ENCODE results near the gene OR7C2. TPM values are rescaled to one million over a fixed set of nuclear protein-coding genes. Genes with fewer than 3 reads are reported as not detected.

Gene OR7C2
- total RNA-seq, 6 experiments from 2014 or later, result not detected

GRCh38 chr19:14971474-14971873 lies 30.2 kb downstream of the OR7C2 start:
- DNase-seq (no peak), ATAC-seq (no peak)
- no peak for TF ChIP-seq CTCF (IDR thresholded peaks at IDR 0.05)
- TF ChIP-seq POLR2A (IDR thresholded peaks at IDR 0.05), result no peak
- H3K27me3 ChIP-seq, result no peaks in the 10 kb centered on the region
- H3K36me3 ChIP-seq, result no peaks in the 10 kb centered on the region
- intact Hi-C loops (cut with DNase I), result no loop called here
- no peaks in the 10 kb centered on the region for H3K9me3 ChIP-seq
- WGBS (ENCODE audit: insufficient coverage, low coverage, low lambda C conversion rate, missing lambda C conversion rate), result 58% methylated on average over 6 of the region's 7 CpGs
- H3K27ac ChIP-seq, result no peak overlapping the region
- H3K4me1 ChIP-seq, result no peaks in the 10 kb centered on the region
- H3K4me3 ChIP-seq, result no peak overlapping the region

DNA sequence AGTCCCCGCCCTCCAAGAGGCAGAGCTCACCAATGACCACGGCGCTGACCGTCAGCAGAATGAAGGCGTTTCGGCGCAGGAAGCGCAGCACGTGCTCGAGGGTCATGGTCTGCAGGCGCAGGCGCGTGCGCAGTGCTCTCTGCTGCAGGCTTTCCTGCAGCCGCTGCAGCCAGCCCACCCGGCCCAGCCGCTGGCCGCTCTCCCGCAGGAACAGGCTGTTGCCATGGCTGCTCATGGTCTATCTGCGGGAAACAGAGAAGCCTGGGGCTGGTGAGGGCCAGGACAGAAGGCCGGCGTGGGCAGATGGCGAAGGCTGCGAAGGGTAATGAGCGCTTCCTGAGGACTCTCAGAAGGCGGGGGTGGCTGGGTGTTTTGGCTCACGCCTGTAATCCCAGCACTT lies 31.4 kb downstream of the OR7C2 start:
- no peaks in the 10 kb centered on the region for H3K36me3 ChIP-seq
- ATAC-seq (no peak), DNase-seq (no peak)
- H3K4me1 ChIP-seq, result no peaks in the 10 kb centered on the region
- intact Hi-C loops (cut with DNase I), result no loop called here
- H3K4me3 ChIP-seq, result no peak overlapping the region
- no peaks in the 10 kb centered on the region for H3K27me3 ChIP-seq
- H3K9me3 ChIP-seq, result no peaks in the 10 kb centered on the region
- TF ChIP-seq CTCF (IDR thresholded peaks at IDR 0.05), result no peak
- TF ChIP-seq POLR2A (IDR thresholded peaks at IDR 0.05), result no peak
- no peak overlapping the region for H3K27ac ChIP-seq
- WGBS (ENCODE audit: insufficient coverage, low coverage, low lambda C conversion rate, missing lambda C conversion rate), result 45% methylated on average over 4 of the region's 27 CpGs

DNA sequence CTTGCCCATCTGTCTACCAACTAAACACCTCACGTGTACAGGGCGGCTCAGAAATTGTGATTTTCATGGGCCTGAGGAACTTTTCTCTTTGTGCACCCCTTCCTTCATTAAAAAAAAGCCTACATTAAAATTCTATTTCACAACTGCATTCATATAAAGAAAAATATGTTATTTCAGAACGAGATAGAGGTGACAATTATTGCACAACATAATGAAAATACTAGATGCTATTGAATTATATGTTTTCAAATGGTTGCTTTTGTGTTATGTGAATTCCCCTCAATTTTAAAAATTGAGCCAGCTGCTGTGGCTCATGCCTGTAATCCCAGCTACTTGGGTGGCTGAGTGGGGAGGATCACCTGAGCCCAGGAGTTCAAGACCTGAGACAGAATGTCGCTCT lies 33.2 kb downstream of the OR7C2 start:
- no peak for ATAC-seq
- TF ChIP-seq POLR2A (IDR thresholded peaks at IDR 0.05), result no peak
- no peak for TF ChIP-seq CTCF (IDR thresholded peaks at IDR 0.05)
- H3K4me1 ChIP-seq, result no peaks in the 10 kb centered on the region

GRCh38 chr19:14977128-14977527 lies 35.8 kb downstream of the OR7C2 start:
- Histone ChIP-seq H3K4me1 (no peaks in the 10 kb centered on the region), H3K27ac (no peak overlapping the region), H3K4me3 (no peak overlapping the region), H3K36me3 (no peaks in the 10 kb centered on the region), H3K9me3 (no peaks in the 10 kb centered on the region), H3K27me3 (no peaks in the 10 kb centered on the region)
- 43% methylated on average over 5 of the region's 5 CpGs for WGBS (ENCODE audit: insufficient coverage, low coverage, low lambda C conversion rate, missing lambda C conversion rate)
- DNase-seq, result no peak
- TF ChIP-seq CTCF (IDR thresholded peaks at IDR 0.05) (no peak), POLR2A (IDR thresholded peaks at IDR 0.05) (no peak)
- intact Hi-C loops (cut with DNase I), result no loop called here
- ATAC-seq, result no peak

More for the DNA sequence above, 33.2 kb downstream of the OR7C2 start:
- intact Hi-C loops (cut with DNase I), result no loop called here
- no peak overlapping the region for H3K27ac ChIP-seq
- H3K36me3 ChIP-seq, result no peaks in the 10 kb centered on the region
- no peak for DNase-seq
- 54% methylated on average over 4 of the region's 4 CpGs for WGBS (ENCODE audit: insufficient coverage, low coverage, low lambda C conversion rate, missing lambda C conversion rate)
- no peak overlapping the region for H3K4me3 ChIP-seq
- H3K27me3 ChIP-seq, result no peaks in the 10 kb centered on the region
- H3K9me3 ChIP-seq, result no peaks in the 10 kb centered on the region

GRCh38 chr19:14978161-14978776 lies 37.0 kb downstream of the OR7C2 start:
- 39% methylated on average over 6 of the region's 6 CpGs for WGBS (ENCODE audit: insufficient coverage, low coverage, low lambda C conversion rate, missing lambda C conversion rate)
- Histone ChIP-seq H3K4me1 (no peaks in the 10 kb centered on the region), H3K27me3 (no peaks in the 10 kb centered on the region), H3K9me3 (no peaks in the 10 kb centered on the region), H3K36me3 (no peaks in the 10 kb centered on the region), H3K4me3 (no peak overlapping the region), H3K27ac (no peak overlapping the region)
- intact Hi-C loops (cut with DNase I), result no loop called here
- TF ChIP-seq POLR2A (IDR thresholded peaks at IDR 0.05), result no peak
- TF ChIP-seq CTCF (IDR thresholded peaks at IDR 0.05), result no peak
- DNase-seq, result no peak
- ATAC-seq, result no peak
